Upper lobe of left lung (tissue), 6 donors: ENCODE measurements around the gene TLCD4. TPM values are rescaled to one million over a fixed set of nuclear protein-coding genes. Genes with fewer than 3 reads are reported as not detected.
A peak's percentile ranks its signal among the peaks of the same experiment; 100 is the strongest.

Experiments
- ATAC-seq, 2 donors: fragments of 200-7000 bp; cut with Tn5 transposase; one replicate each; pipeline ENCODE4 v1.9.1; 2022; ENCODE audit warnings: mild to moderate bottlenecking in 2 of 2, moderate library complexity in 2 of 2; ENCODE audit not compliant: low FRiP score in 2 of 2
- DNase-seq, 2 donors: peaks; one replicate each; pipeline ENCODE4 v3.0.0-alpha.2; 2019 to 2020
- H3K27ac ChIP-seq, 4 donors: fragments of 200-600 bp; sonication (generic); one replicate each; pipeline ENCODE4 v1.5.1; 2016 to 2019
- H3K27me3 ChIP-seq, 4 donors: fragments of 200-600 bp; sonication (generic); one replicate each; pipeline ENCODE4 v1.5.1; 2017 to 2019
- H3K36me3 ChIP-seq, 4 donors: fragments of 200-600 bp; sonication (generic); one replicate each; pipeline ENCODE4 v1.5.1; 2016 to 2019
- H3K4me1 ChIP-seq, 4 donors: fragments of 200-600 bp; sonication (generic); one replicate each; pipeline ENCODE4 v1.5.1; 2018 to 2019
- H3K4me3 ChIP-seq, 4 donors: fragments of 200-600 bp; sonication (generic); one replicate each; pipeline ENCODE4 v1.5.1; 2017 to 2019; ENCODE audit warnings: mild to moderate bottlenecking in 2 of 4, moderate library complexity in 1 of 4
- H3K9me3 ChIP-seq, 4 donors: fragments of 200-600 bp; sonication (generic); one replicate each; pipeline ENCODE4 v1.5.1; 2018 to 2019
- EP300 ChIP-seq, 4 donors: sonication (generic); formaldehyde crosslinking; IDR thresholded peaks; one replicate each; pipeline ENCODE4 v1.5.1; 2017; ENCODE audit warnings: antibody characterized with exemption in 4 of 4, control low read depth in 2 of 4
- POLR2A ChIP-seq, 4 donors: fragments of 450-650 bp; IDR thresholded peaks; one replicate each; pipeline ENCODE4 v1.5.1; 2016 to 2017; ENCODE audit warnings: antibody characterized with exemption in 4 of 4, mild to moderate bottlenecking in 2 of 4
- POLR2AphosphoS5 ChIP-seq, 2 donors: sonication (generic); formaldehyde crosslinking; IDR thresholded peaks; one replicate each; pipeline ENCODE4 v1.5.1; 2017; ENCODE audit warnings: antibody characterized with exemption in 2 of 2
- WGBS, 2 donors: methylation state at CpG; one replicate each; pipeline ENCODE4 v1.1.5; 2017 to 2018; 5-methylcytosine and 5-hydroxymethylcytosine counted together
- total RNA-seq, 6 donors: library from RNA; depleted of rRNA in 4 of 6; stranded (reverse); fragments of >200 nt in 4 of 6; gene quantifications; one replicate each; pipeline versions ENCODE4 v1.1.0 to v1.2.1, GENCODE V29; 2016 to 2021
- TF ChIP-seq, protein P1 (sequence below), 6 experiments: fragments of 450-650 bp in 4 of 6; fragments of 200-600 bp in 2 of 6; sonication (generic) in 2 of 6; IDR thresholded peaks; one replicate each; pipeline ENCODE4 v1.5.1; 2016 to 2019; ENCODE audit warnings: antibody characterized with exemption in 6 of 6
- donor health status: DM: no; HTN: no; CAD: no; lungs with moderate emphysema.
- donor health status: DM: no; HTN: yes; CAD: no; lungs with severe emphysema.

Gene TLCD4
- total RNA-seq, 6 donors from 2014 or later, result 1.8 to 19.5 (median 8.2) TPM

GRCh38 chr1:95098196-95098595 is 19.0 kb upstream of the TLCD4 start:
- TF ChIP-seq POLR2AphosphoS5 (IDR thresholded peaks at IDR 0.05), result no peak
- TF ChIP-seq EP300 (IDR thresholded peaks at IDR 0.05), result no peak
- TF ChIP-seq, protein P1, sequence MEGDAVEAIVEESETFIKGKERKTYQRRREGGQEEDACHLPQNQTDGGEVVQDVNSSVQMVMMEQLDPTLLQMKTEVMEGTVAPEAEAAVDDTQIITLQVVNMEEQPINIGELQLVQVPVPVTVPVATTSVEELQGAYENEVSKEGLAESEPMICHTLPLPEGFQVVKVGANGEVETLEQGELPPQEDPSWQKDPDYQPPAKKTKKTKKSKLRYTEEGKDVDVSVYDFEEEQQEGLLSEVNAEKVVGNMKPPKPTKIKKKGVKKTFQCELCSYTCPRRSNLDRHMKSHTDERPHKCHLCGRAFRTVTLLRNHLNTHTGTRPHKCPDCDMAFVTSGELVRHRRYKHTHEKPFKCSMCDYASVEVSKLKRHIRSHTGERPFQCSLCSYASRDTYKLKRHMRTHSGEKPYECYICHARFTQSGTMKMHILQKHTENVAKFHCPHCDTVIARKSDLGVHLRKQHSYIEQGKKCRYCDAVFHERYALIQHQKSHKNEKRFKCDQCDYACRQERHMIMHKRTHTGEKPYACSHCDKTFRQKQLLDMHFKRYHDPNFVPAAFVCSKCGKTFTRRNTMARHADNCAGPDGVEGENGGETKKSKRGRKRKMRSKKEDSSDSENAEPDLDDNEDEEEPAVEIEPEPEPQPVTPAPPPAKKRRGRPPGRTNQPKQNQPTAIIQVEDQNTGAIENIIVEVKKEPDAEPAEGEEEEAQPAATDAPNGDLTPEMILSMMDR (IDR thresholded peaks at IDR 0.05), result no peak
- TF ChIP-seq POLR2A (IDR thresholded peaks at IDR 0.05), result no peak
- Histone ChIP-seq H3K4me1 (no peaks in the 10 kb centered on the region), H3K4me3 (no peak overlapping the region), H3K9me3 (no peaks in the 10 kb centered on the region), H3K36me3 (no peaks in the 10 kb centered on the region), H3K27me3 (no peaks in the 10 kb centered on the region), H3K27ac (no peak overlapping the region)
- DNase-seq, result no peak
- peak in 1 of 2 donors; percentile 28 for ATAC-seq
- 42 to 56% methylated on average over 4 of the region's 4 CpGs for WGBS, 2 donors

GRCh38 chr1:95108792-95109191 is 8.4 kb upstream of the TLCD4 start:
- Histone ChIP-seq H3K36me3 (no peaks in the 10 kb centered on the region), H3K27ac (no peak overlapping the region), H3K9me3 (no peaks in the 10 kb centered on the region), H3K4me3 (no peak overlapping the region), H3K27me3 (no peaks in the 10 kb centered on the region), H3K4me1 (no peaks in the 10 kb centered on the region)
- DNase-seq, result no peak
- ATAC-seq, result no peak
- TF ChIP-seq POLR2A (IDR thresholded peaks at IDR 0.05), result no peak
- TF ChIP-seq, protein P1 (IDR thresholded peaks at IDR 0.05), result no peak
- TF ChIP-seq EP300 (IDR thresholded peaks at IDR 0.05), result no peak
- TF ChIP-seq POLR2AphosphoS5 (IDR thresholded peaks at IDR 0.05), result no peak
- WGBS, 2 donors, result 94 to 98% methylated on average over 2 of the region's 2 CpGs

- 85 to 88% methylated on average over 1 of the region's 1 CpG for WGBS, 2 donors
Observed at GRCh38 chr1:95111014-95111413, 6.1 kb upstream of the TLCD4 start.

GRCh38 chr1:95113684-95114083 is 3.5 kb upstream of the TLCD4 start:
- Histone ChIP-seq H3K27me3 (no peaks in the 10 kb centered on the region), H3K9me3 (no peaks in the 10 kb centered on the region), H3K4me3 (no peak overlapping the region), H3K36me3 (no peaks in the 10 kb centered on the region), H3K4me1 (peaks cover 5 to 24% (median 12%) of the 10 kb centered on the region in 4 donors), H3K27ac (no peak overlapping the region)
- TF ChIP-seq POLR2AphosphoS5 (IDR thresholded peaks at IDR 0.05), result no peak
- no peak for TF ChIP-seq POLR2A (IDR thresholded peaks at IDR 0.05)
- TF ChIP-seq EP300 (IDR thresholded peaks at IDR 0.05), result no peak
- TF ChIP-seq, protein P1 (IDR thresholded peaks at IDR 0.05), result no peak
- no peak for ATAC-seq
- DNase-seq, result no peak
- WGBS, 2 donors, result 95 to 96% methylated on average over 1 of the region's 1 CpG

More at GRCh38 chr1:95111014-95111413, 6.1 kb upstream of the TLCD4 start:
- Histone ChIP-seq H3K4me1 (peaks cover 0 to under 1% (median 0%) of the 10 kb centered on the region in 4 donors), H3K9me3 (no peaks in the 10 kb centered on the region), H3K36me3 (no peaks in the 10 kb centered on the region), H3K4me3 (no peak overlapping the region), H3K27me3 (no peaks in the 10 kb centered on the region), H3K27ac (no peak overlapping the region)
- ATAC-seq (no peak), DNase-seq (no peak)
- TF ChIP-seq POLR2A (IDR thresholded peaks at IDR 0.05), result no peak
- no peak for TF ChIP-seq POLR2AphosphoS5 (IDR thresholded peaks at IDR 0.05)
- TF ChIP-seq, protein P1 (IDR thresholded peaks at IDR 0.05), result no peak
- no peak for TF ChIP-seq EP300 (IDR thresholded peaks at IDR 0.05)

DNA sequence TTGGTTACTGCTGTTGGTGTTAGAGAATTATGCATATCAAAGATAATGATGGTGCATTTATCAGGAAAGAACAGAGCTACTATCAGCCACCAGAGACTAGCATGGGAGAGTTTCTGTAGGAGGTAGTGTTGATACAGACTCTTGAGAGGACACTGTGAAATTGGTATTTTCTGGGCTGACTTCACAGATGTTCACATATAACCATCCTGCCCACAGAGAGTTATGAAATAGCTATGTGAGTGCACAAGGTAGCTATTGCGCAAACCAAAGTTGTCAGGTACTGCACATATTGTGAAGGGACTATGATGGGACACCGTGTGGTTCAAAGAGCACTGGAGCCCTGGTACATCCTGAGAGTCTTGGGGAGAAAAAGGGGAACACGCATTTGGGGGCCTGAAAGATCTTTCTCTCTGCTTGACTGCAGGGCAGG is 1.4 kb upstream of the TLCD4 start:
- 66 to 73% methylated on average over 3 of the region's 3 CpGs for WGBS, 2 donors
- no peak for TF ChIP-seq POLR2AphosphoS5 (IDR thresholded peaks at IDR 0.05)
- no peak for TF ChIP-seq EP300 (IDR thresholded peaks at IDR 0.05)
- TF ChIP-seq POLR2A (IDR thresholded peaks at IDR 0.05), result no peak
- TF ChIP-seq, protein P1 (IDR thresholded peaks at IDR 0.05), result no peak
- Histone ChIP-seq H3K36me3 (no peaks in the 10 kb centered on the region), H3K4me1 (peaks cover 5 to 29% (median 12%) of the 10 kb centered on the region in 4 donors), H3K27me3 (no peaks in the 10 kb centered on the region), H3K4me3 (no peak overlapping the region), H3K9me3 (no peaks in the 10 kb centered on the region), H3K27ac (no peak overlapping the region)
- ATAC-seq (no peak), DNase-seq (peak in 1 of 2 donors; percentile 37)
